SK-N-MC (cell line): ENCODE data around the gene SUSD5.

ENCODE experiments used
- EZH2 ChIP-seq: fragments of 200-600 bp; sonication (generic); IDR thresholded peaks from one replicate; pipeline ENCODE4 v1.6.1; 2017; ENCODE audit warnings: antibody characterized with exemption
- POLR2AphosphoS5 ChIP-seq: IDR thresholded peaks from 2 replicates; pipeline ENCODE4 v1.6.1; 2012; ENCODE audit warnings: mild to moderate bottlenecking, low read depth, low read length, borderline replicate concordance

DNA sequence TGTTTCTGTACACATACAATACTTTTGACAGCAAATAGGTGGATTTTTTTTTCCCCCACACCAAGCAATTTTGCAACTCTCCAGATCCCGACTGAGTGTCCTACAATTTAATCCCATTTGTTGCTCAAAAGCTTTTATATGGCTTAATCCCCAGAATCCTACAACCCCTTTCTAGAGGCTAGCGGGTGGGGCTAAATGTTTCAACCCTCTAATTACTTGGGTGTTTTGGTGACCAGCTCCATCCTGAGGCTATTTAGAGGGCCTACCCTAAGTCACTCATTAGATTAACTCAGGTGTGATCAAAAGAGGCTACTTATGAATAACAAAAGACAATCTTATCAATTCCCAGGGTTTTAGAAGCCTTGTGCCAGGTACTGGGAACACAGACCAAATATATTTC is 37.6 kb upstream of the SUSD5 start:
- TF ChIP-seq EZH2 = no peak
- TF ChIP-seq POLR2AphosphoS5 = no peak
